Heart right ventricle (tissue), 12 donors: ENCODE data around the gene RPL32. TPM values are rescaled to one million over a fixed set of nuclear protein-coding genes. Genes with fewer than 3 reads are reported as not detected.

ENCODE experiments used
- polyA plus RNA-seq, 2 donors: library from polyadenylated mRNA; stranded (reverse); fragments of 200-250 nt; gene quantifications; one replicate each; pipeline ENCODE4 v1.2.3, GENCODE V29; 2013
- total RNA-seq, 10 donors: library from RNA; stranded (reverse); fragmentation: NEBNext Ultra II Directional in 3 of 10; extraction: Animal tissue kit (Norgen Biotek cat#: 25700) in 3 of 10; gene quantifications; one replicate each; pipeline versions ENCODE4 v1.2.1 to v1.2.4, GENCODE V29; 2021 to 2023
- donor health status: ischemic (EF 13 %, LVEDD 7.1; RV severe dilation, severe dysfunction).
- donor health status: healthy with polysubstance abuse.
- donor health status: DM: no; HTN: yes; CAD: no.
- donor health status: DM: no; HTN: no; CAD: no.
- donor health status: ischemic (EF 25% LVEDD 6.9; RV normal size, moderate dysfunction).
- donor health status: ischemic (EF 25% LVEDD 5.7; RV mildly dilated, moderate dysfunction).
- donor health status: healthy.
- donor health status: nonischemic (EF 11% LVEDD 7.7; RV severe dilation, severe dysfunction).
- donor health status: DM: yes; HTN: yes; CAD: no.
- donor health status: PGD.
- donor health status: ischemic (EF 29% LVEDD 5.4; RV normal size, mild dysfunction).
- donor health status: nonischemic (EF 23%, LVEDD 6.1; RV moderate dilation, normal function).

Gene RPL32
- total and polyA plus RNA-seq, 12 donors: 827 to 2,488 (median 909) TPM

Other genes starting within 250 kb of the RPL32 start
- 100 to 1,000 TPM in 9 of 10 donors, 10 to 100 TPM in 1; 98.1 to 193 (median 129) TPM for gene RAF1, start 177.4 kb downstream of the RPL32 start, total RNA-seq
- 10 to 100 TPM; 65.4 to 81.5 TPM for gene RAF1, start 177.4 kb downstream of the RPL32 start, polyA plus RNA-seq
- 1 to 10 TPM in 9 of 10 donors, under 1 TPM in 1; 0.68 to 6.9 (median 2.3) TPM for gene TMEM40, start 82.3 kb downstream of the RPL32 start, total RNA-seq
- gene TMEM40, start 82.3 kb downstream of the RPL32 start, polyA plus RNA-seq: 10 to 100 TPM in 1 of 2 donors, under 1 TPM in 1; 0.71 to 10.1 TPM
- gene CAND2, start 44.9 kb downstream of the RPL32 start, total RNA-seq: 10 to 100 TPM; 46.9 to 99.0 (median 68.4) TPM
- 10 to 100 TPM in 1 of 2 donors, 1 to 10 TPM in 1; 9.2 to 39.5 TPM for gene CAND2, start 44.9 kb downstream of the RPL32 start, polyA plus RNA-seq
- 10 to 100 TPM; 55.9 to 73.9 (median 60.7) TPM for gene IQSEC1, start 231.9 kb upstream of the RPL32 start, total RNA-seq
- 10 to 100 TPM; 13.1 to 29.7 TPM for gene IQSEC1, start 231.9 kb upstream of the RPL32 start, polyA plus RNA-seq